Right lobe of liver (tissue), 6 donors: Measurements from ENCODE around the gene BCDIN3D. TPM values are rescaled to one million over a fixed set of nuclear protein-coding genes. Genes with fewer than 3 reads are reported as not detected.

Experiments
- ATAC-seq, 4 donors: fragments of 200-7000 bp; cut with Tn5 transposase; one replicate each; pipeline ENCODE4 v1.9.1; 2020; ENCODE audit warnings: mild to moderate bottlenecking in 4 of 4, moderate library complexity in 4 of 4
- DNase-seq, 3 donors: peaks; one replicate each; pipeline ENCODE4 v3.0.0-alpha.2; 2020
- H3K27ac ChIP-seq, 3 donors: fragments of 200-600 bp; one replicate each; pipeline ENCODE4 v1.8.0; 2022
- H3K27me3 ChIP-seq, 2 donors: fragments of 200-600 bp; one replicate each; pipeline ENCODE4 v1.8.0; 2022
- H3K36me3 ChIP-seq, 4 donors: fragments of 200-600 bp; sonication (generic) in 1 of 4; one replicate each; pipeline versions ENCODE4 v1.5.1 to v1.8.0; 2017 to 2022; ENCODE audit warnings: control low read depth in 1 of 4
- H3K4me1 ChIP-seq, 4 donors: fragments of 200-600 bp; sonication (generic) in 1 of 4; one replicate each; pipeline versions ENCODE4 v1.5.1 to v1.8.0; 2017 to 2022; ENCODE audit warnings: control low read depth in 1 of 4
- H3K4me3 ChIP-seq, 3 donors: fragments of 200-600 bp; one replicate each; pipeline ENCODE4 v1.8.0; 2022
- H3K9me3 ChIP-seq, 4 donors: fragments of 200-600 bp; sonication (generic) in 1 of 4; one replicate each; pipeline versions ENCODE4 v1.5.1 to v1.8.0; 2017 to 2022; ENCODE audit warnings: control low read depth in 1 of 4
- CTCF ChIP-seq, 4 donors: fragments of 200-600 bp in 3 of 4; fragments of 450-650 bp in 1 of 4; IDR thresholded peaks; one replicate each; pipeline versions ENCODE4 v1.5.1 to v1.8.0; 2016 to 2022; ENCODE audit warnings: antibody characterized with exemption in 4 of 4, mild to moderate bottlenecking in 2 of 4
- POLR2A ChIP-seq: fragments of 450-650 bp; IDR thresholded peaks from one replicate; pipeline ENCODE4 v1.6.1; 2017; ENCODE audit warnings: antibody characterized with exemption, mild to moderate bottlenecking
- whole genome bisulfite sequencing: methylation state at CpG from one replicate; pipeline ENCODE4 v1.1.6; 2018; ENCODE audit warnings: low coverage, low lambda C conversion rate; ENCODE audit not compliant: insufficient coverage; ENCODE audit errors: missing lambda C conversion rate; 5-methylcytosine and 5-hydroxymethylcytosine counted together
- intact Hi-C, 2 donors: fragments of 100-400 bp; cut with DNase I; formaldehyde crosslinking; loops; one replicate each; pipeline versions ENCODE4 v1.11.2 to v1.14.1; 2022
- total RNA-seq, 6 experiments: library from RNA; depleted of rRNA in 2 of 6; stranded (reverse); fragments of >200 nt in 2 of 6; fragmentation: NEBNext Ultra II Directional in 3 of 6; extraction: Animal tissue kit (Norgen Biotek cat#: 25700) in 3 of 6; gene quantifications; one replicate each; pipeline versions ENCODE4 v1.1.0 to v1.2.4, GENCODE V29; 2016 to 2023
- donor health status: DM: no; HTN: yes; CAD: no.
- donor health status: DM: no; HTN: no; CAD: no.
- donor health status: DM: no; HTN: no; CAD: no.
- donor health status: DM: no; HTN: yes; CAD: no.
- donor health status: DM: no; HTN: yes; CAD: no.

BCDIN3D gene
- total RNA-seq, 6 experiments from 2014 or later: 1.6 to 3.6 (median 2.6) TPM

GRCh38 chr12:49825360-49825970 lies 17.4 kb downstream of the BCDIN3D start:
- ATAC-seq: peak in 1 of 4 donors; percentile 11
- no peak overlapping the region for H3K4me3 ChIP-seq
- TF ChIP-seq POLR2A (no peak), CTCF (IDR thresholded peaks at IDR 0.05) (no peak)
- 67% methylated on average over 1 of the region's 5 CpGs for WGBS
- peak in 2 of 3 donors; percentile 46 to 60 for DNase-seq
- H3K4me1 ChIP-seq: peaks cover 0 to 15% (median 0%) of the 10 kb centered on the region in 4 donors
- no peaks in the 10 kb centered on the region for H3K36me3 ChIP-seq
- H3K9me3 ChIP-seq: no peaks in the 10 kb centered on the region
- intact Hi-C loops: loop anchor here in 1 of 2 donors (10.0 kb wide), 1 partner anchor 51 kb away; no protein-coding TSS in a partner anchor
- no peaks in the 10 kb centered on the region for H3K27me3 ChIP-seq
- no peak overlapping the region for H3K27ac ChIP-seq

GRCh38 chr12:49824895-49825294 lies 18.0 kb downstream of the BCDIN3D start:
- ATAC-seq (no peak), DNase-seq (no peak)
- peaks cover 0 to 15% (median 0%) of the 10 kb centered on the region in 4 donors for H3K4me1 ChIP-seq
- WGBS: 63% methylated on average over 3 of the region's 4 CpGs
- H3K27me3 ChIP-seq: no peaks in the 10 kb centered on the region
- H3K27ac ChIP-seq: peak overlapping the region in 1 of 3 donors; percentile 33
- no peaks in the 10 kb centered on the region for H3K9me3 ChIP-seq
- intact Hi-C loops: loop anchor here in 1 of 2 donors (10.0 kb wide), 1 partner anchor 50 kb away; no protein-coding TSS in a partner anchor
- H3K36me3 ChIP-seq: no peaks in the 10 kb centered on the region
- no peak overlapping the region for H3K4me3 ChIP-seq
- no peak for TF ChIP-seq POLR2A
- TF ChIP-seq CTCF (IDR thresholded peaks at IDR 0.05): no peak

- TF ChIP-seq CTCF (IDR thresholded peaks at IDR 0.05): no peak
- TF ChIP-seq POLR2A: no peak
- Histone ChIP-seq H3K4me3 (no peak overlapping the region), H3K36me3 (no peaks in the 10 kb centered on the region), H3K27me3 (no peaks in the 10 kb centered on the region), H3K4me1 (peaks cover 0 to 15% (median 0%) of the 10 kb centered on the region in 4 donors), H3K27ac (peak overlapping the region in 1 of 3 donors; percentile 33), H3K9me3 (no peaks in the 10 kb centered on the region)
- ATAC-seq (no peak), DNase-seq (peak in 1 of 3 donors; percentile 30)
- WGBS: 88% methylated on average over 5 of the region's 8 CpGs
- intact Hi-C loops: loop anchor here in 1 of 2 donors (10.0 kb wide), 1 partner anchor 50 kb away; no protein-coding TSS in a partner anchor
These were observed 18.5 kb downstream of the BCDIN3D start for GRCh38 chr12:49824416-49824815.

- ATAC-seq (no peak), DNase-seq (peak in 1 of 3 donors; percentile 37)
- intact Hi-C loops: loop anchor here in 1 of 2 donors (10.0 kb wide), 1 partner anchor 49 kb away; no protein-coding TSS in a partner anchor
- no peaks in the 10 kb centered on the region for H3K27me3 ChIP-seq
- TF ChIP-seq CTCF (IDR thresholded peaks at IDR 0.05): no peak
- no peak for TF ChIP-seq POLR2A
- no peak overlapping the region for H3K27ac ChIP-seq
- no peaks in the 10 kb centered on the region for H3K36me3 ChIP-seq
- 100% methylated on average over 3 of the region's 6 CpGs for WGBS
- H3K4me1 ChIP-seq: peaks cover 0 to 12% (median 0%) of the 10 kb centered on the region in 4 donors
- no peak overlapping the region for H3K4me3 ChIP-seq
- H3K9me3 ChIP-seq: no peaks in the 10 kb centered on the region
These were observed 19.0 kb downstream of the BCDIN3D start for GRCh38 chr12:49823951-49824350.
